Effector memory CD8-positive, alpha-beta T cell (primary cell): ENCODE results near the gene RAB40B.

ENCODE experiments used
- ATAC-seq: fragments of 150-1000 bp; cut with Tn5 transposase; replicated peaks from 2 replicates; pipeline ENCODE4 v1.10.0; 2021; ENCODE audit warnings: mild to moderate bottlenecking, moderate library complexity
- DNase-seq, 3 experiments: peaks; one replicate each; pipeline ENCODE4 v3.0.0; 2021
- H3K27ac Mint-ChIP-seq, 2 donors: one replicate each; pipeline ENCODE4 v1.8.0; 2022; ENCODE audit warnings: mild to moderate bottlenecking in 2 of 2, mixed read lengths in 2 of 2, moderate library complexity in 2 of 2
- H3K27me3 Mint-ChIP-seq, 2 donors: one replicate each; pipeline ENCODE4 v1.8.0; 2022; ENCODE audit warnings: mixed read lengths in 2 of 2
- H3K36me3 Mint-ChIP-seq: one replicate; pipeline ENCODE4 v1.8.0; 2022; ENCODE audit warnings: mild to moderate bottlenecking, moderate library complexity, mixed read lengths; ENCODE audit not compliant: insufficient read depth
- H3K4me1 Mint-ChIP-seq, 2 donors: one replicate each; pipeline ENCODE4 v1.8.0; 2022; ENCODE audit warnings: low read depth in 2 of 2, mixed read lengths in 2 of 2
- H3K4me3 Mint-ChIP-seq, 2 donors: one replicate each; pipeline ENCODE4 v1.8.0; 2022; ENCODE audit warnings: mild to moderate bottlenecking in 2 of 2, mixed read lengths in 2 of 2, moderate library complexity in 2 of 2
- H3K9me3 Mint-ChIP-seq, 2 donors: one replicate each; pipeline ENCODE4 v1.8.0; 2022; ENCODE audit warnings: mixed read lengths in 2 of 2

Gene RAB40B

DNA sequence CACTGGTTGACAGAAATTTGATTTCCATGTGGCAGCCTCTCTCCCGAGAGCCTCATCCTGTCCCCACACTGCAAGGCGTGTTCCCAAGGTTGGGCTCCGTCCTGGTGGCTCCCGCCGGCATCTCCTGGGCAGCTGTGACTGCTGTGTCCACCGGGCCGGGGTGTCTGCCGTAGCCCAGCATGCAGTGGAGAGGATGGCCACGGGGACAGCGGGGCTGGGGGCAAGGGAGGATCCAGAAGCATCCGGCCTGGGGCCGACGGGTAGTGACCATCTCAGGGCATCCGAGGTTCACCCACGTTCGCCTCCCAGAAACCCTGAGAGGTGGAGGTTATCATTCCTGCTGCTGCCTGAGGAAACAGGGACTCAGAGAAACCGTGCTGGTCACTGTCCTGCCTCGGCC lies 7.3 kb upstream of the RAB40B start:
- no peak overlapping the region for H3K27ac Mint-ChIP-seq
- H3K4me3 Mint-ChIP-seq: no peak overlapping the region
- peaks cover 0 to 7% of the 10 kb centered on the region in 2 donors for H3K27me3 Mint-ChIP-seq
- no peak for DNase-seq
- no peak for ATAC-seq
- H3K4me1 Mint-ChIP-seq: no peaks in the 10 kb centered on the region
- H3K36me3 Mint-ChIP-seq: no peaks in the 10 kb centered on the region
- H3K9me3 Mint-ChIP-seq: no peaks in the 10 kb centered on the region

DNA sequence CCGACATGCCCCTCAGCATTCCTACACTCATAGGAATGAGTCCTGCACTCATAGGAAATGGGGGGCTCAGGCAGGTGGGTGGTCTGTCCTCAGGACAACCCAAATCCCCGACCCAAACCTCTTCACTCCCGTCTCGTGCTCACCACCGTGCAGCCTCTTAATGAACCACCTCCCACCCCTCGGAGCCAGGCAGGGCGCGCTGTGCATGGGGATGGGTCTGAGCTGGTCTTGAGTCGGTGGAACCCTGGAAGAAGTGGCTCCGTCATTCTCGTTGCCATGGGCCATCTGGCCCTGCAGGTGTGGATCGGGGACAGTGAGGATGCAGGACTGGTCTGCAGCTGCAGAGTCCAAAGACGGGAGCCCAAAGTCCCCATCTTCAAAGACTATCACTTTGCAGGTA lies 6.4 kb upstream of the RAB40B start:
- ATAC-seq (no peak), DNase-seq (no peak)
- Mint-ChIP-seq H3K9me3 (no peaks in the 10 kb centered on the region), H3K27me3 (peaks cover 0 to 7% of the 10 kb centered on the region in 2 donors), H3K27ac (no peak overlapping the region), H3K4me3 (no peak overlapping the region), H3K4me1 (no peaks in the 10 kb centered on the region), H3K36me3 (no peaks in the 10 kb centered on the region)

DNA sequence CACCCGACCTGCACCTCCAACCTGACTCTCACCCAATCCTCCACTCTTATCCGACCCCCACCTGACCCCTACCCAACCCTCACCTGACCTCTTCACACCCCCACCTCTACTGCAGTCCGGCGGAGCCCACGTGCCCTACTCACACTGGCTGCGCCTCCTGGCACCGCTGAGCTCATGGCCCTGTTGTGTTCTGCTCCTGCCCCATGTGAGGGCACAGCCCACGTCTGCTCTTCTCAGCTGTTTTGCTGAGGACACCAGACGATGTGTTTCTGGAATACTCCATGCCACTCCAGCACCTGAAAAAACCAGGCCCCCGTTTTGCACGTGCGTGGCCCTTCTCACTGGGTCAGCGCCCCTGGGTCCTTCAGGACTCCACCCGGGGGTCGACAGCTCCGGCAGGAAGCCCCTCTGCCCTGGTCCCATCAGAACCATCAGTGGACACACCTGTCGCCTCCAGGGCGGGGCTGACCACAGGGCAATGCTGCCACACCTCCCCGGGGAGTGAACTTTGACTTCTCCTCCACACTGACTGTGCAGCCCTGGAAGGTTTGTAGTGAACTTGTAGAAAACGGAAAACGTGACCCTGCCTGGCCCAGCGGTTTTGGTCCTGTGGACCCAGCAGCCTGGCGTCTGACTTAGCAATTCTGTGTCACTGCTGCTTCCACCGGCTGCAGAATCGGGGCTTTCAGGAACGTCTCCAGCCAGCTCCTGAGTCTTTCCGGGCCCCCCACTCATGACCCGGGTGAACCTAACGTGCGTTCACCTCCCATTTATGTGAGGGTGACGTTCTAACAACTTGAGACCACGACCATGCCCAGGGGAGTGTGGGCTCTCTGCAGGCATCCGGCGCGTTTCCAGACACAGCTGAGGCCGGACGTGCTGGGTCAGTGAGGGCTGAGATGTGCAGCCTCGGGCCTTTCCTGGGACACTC lies 5.7 kb upstream of the RAB40B start:
- Mint-ChIP-seq H3K36me3 (no peaks in the 10 kb centered on the region), H3K27ac (no peak overlapping the region), H3K27me3 (peaks cover 0 to 7% of the 10 kb centered on the region in 2 donors), H3K4me3 (no peak overlapping the region), H3K9me3 (no peaks in the 10 kb centered on the region), H3K4me1 (peaks cover 3 to 5% of the 10 kb centered on the region in 2 donors)
- ATAC-seq: no peak
- no peak for DNase-seq

DNA sequence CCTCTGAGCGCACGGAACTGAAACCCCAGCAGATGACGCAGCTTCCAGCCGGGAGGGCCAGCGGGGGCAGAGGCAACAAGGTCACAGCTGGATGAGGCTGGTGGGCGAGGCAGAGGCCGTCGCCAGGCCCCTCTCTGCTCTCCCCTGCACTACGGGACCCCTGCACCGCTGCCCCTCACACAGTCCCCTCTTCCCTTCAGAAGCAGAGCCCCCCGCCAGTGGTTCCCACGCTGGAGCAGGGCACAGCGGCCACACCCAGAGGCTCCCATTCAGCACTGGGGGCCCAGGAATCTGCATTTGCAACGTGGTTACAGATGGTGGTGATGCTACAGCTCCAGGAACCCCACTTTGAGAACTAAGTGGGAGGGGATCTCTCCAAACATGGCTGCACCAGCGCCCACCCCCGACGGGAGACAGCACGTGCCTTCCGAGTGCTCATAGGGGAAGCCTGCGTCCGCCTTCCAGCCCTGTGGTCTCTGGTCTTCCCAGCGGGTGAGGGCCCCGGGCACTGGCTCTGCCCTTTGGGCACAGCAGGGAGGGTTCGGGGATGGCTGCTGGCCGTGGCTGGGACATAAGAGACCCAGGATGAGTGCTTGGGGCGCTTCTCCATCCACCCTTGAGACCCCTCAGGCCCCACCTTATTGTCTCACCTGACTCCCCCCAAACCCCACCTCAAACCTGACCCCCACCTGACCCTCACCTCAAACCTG lies 4.7 kb upstream of the RAB40B start:
- peaks cover 6 to 7% of the 10 kb centered on the region in 2 donors for H3K4me1 Mint-ChIP-seq
- DNase-seq: no peak
- ATAC-seq: no peak
- no peaks in the 10 kb centered on the region for H3K36me3 Mint-ChIP-seq
- H3K27me3 Mint-ChIP-seq: peaks cover 0 to 7% of the 10 kb centered on the region in 2 donors
- H3K4me3 Mint-ChIP-seq: no peak overlapping the region
- no peak overlapping the region for H3K27ac Mint-ChIP-seq
- no peaks in the 10 kb centered on the region for H3K9me3 Mint-ChIP-seq

DNA sequence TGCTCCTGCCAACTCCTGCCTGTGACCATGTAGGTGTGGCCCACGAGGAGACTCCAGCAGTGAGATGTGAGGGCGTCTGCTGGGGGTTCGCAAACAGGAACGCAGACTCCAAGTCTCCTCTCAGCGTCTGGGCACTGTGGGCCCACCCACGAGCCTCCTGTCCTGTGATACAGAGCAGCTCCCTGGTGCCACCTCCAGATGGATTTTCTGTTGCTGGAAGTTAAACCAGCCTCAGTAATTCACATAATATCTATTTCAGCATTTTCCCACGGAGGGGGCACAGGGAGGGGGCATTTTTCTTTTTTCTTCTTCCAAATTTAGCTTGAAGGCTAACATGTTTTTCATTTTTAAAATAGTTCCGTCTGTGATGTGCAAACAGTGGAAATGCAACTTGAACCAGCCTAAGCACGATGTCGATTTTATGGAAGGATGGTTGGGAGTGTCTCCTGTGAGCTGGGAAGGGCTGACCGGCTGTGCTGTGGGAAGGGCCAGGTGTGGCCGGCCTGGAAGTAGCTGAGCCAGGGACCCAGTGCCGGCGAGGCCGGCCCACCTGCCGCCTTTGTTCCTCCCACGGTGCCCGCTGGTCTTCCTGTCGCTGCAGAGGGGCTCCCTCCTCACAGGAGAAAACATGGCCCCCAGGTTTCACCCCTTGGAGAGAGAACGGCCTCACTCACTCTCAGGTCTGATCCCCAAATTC lies 3.9 kb upstream of the RAB40B start:
- ATAC-seq: no peak
- no peak for DNase-seq
- Mint-ChIP-seq H3K9me3 (no peaks in the 10 kb centered on the region), H3K27me3 (peaks cover 0 to 7% of the 10 kb centered on the region in 2 donors), H3K4me3 (no peak overlapping the region), H3K27ac (no peak overlapping the region), H3K4me1 (peaks cover 6 to 8% of the 10 kb centered on the region in 2 donors), H3K36me3 (peaks cover 1% of the 10 kb centered on the region)

DNA sequence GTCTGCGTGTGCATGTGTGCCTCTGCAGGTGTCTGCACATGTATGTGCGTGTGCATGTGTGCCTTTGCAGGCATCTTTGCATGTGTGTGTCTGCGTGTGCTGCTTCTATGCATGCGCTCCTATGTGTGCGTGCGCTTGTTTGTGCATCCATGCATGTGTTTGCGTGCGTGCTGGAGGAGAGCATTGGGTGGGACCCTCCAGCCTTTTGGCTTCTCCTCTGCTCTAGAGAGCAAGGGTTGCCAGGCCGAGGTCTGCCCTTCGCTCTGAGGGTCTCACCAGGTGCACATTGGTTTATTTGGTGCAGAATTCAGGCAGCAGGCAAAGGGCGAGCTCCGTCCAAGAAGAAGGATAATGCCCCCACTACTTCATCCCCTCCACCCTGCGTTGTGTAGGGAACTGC lies 1.1 kb upstream of the RAB40B start:
- peaks cover 5% of the 10 kb centered on the region for H3K36me3 Mint-ChIP-seq
- H3K4me3 Mint-ChIP-seq: peak overlapping the region; percentile 82 to 83
- no peak for DNase-seq
- H3K27ac Mint-ChIP-seq: peak overlapping the region in 1 of 2 donors; percentile 23
- peaks cover 8 to 10% of the 10 kb centered on the region in 2 donors for H3K4me1 Mint-ChIP-seq
- H3K9me3 Mint-ChIP-seq: peaks cover 0 to under 1% of the 10 kb centered on the region in 2 donors
- ATAC-seq: no peak
- H3K27me3 Mint-ChIP-seq: peaks cover 0 to 7% of the 10 kb centered on the region in 2 donors

DNA sequence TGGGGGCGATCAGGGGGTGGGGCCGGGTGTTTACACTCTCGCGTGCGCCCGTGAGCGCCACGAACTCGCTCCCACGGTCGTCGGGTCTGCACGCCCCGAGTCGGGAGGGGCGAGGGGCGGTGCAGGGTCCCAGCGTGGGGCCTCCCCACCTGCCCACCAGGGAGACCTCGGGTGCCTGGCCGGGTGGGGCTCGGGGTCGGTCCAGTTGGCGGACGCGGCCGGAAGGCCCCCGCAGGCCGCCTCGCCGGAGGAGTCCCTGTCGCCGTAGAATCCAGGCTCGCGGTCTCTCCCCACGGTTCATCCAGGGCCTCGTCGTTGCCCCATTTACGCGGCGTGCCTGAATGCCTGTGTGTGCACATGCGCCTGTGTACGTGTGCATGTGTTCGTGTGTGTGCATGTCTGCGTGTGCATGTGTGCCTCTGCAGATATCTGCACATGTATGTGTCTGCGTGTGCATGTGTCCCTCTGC lies 510 bp upstream of the RAB40B start:
- peaks cover 5% of the 10 kb centered on the region for H3K36me3 Mint-ChIP-seq
- H3K27ac Mint-ChIP-seq: peak overlapping the region in 1 of 2 donors; percentile 23
- peaks cover 8 to 10% of the 10 kb centered on the region in 2 donors for H3K4me1 Mint-ChIP-seq
- DNase-seq (no peak), ATAC-seq (no peak)
- H3K27me3 Mint-ChIP-seq: peaks cover 0 to 3% of the 10 kb centered on the region in 2 donors
- peaks cover 0 to 2% of the 10 kb centered on the region in 2 donors for H3K9me3 Mint-ChIP-seq
- H3K4me3 Mint-ChIP-seq: peak overlapping the region; percentile 82 to 83

DNA sequence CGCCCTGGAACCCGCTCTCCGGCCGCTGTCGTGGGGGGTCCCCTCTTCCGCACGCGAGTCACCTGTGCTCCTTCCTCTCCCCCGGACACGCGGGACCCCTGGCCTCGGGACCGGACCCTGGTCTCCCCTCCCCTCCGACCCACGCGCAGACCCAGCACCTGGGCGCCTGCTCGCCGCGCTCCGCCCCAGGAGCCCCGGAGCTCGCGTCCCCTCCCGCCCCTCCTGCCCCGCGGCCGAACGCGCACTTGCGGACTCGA lies 762 bp downstream of the RAB40B start:
- DNase-seq (no peak), ATAC-seq (no peak)
- Mint-ChIP-seq H3K36me3 (peaks cover 10% of the 10 kb centered on the region), H3K4me1 (peaks cover 8 to 10% of the 10 kb centered on the region in 2 donors), H3K4me3 (peak overlapping the region; percentile 82 to 83), H3K9me3 (peaks cover 0 to 2% of the 10 kb centered on the region in 2 donors), H3K27me3 (no peaks in the 10 kb centered on the region), H3K27ac (no peak overlapping the region)

DNA sequence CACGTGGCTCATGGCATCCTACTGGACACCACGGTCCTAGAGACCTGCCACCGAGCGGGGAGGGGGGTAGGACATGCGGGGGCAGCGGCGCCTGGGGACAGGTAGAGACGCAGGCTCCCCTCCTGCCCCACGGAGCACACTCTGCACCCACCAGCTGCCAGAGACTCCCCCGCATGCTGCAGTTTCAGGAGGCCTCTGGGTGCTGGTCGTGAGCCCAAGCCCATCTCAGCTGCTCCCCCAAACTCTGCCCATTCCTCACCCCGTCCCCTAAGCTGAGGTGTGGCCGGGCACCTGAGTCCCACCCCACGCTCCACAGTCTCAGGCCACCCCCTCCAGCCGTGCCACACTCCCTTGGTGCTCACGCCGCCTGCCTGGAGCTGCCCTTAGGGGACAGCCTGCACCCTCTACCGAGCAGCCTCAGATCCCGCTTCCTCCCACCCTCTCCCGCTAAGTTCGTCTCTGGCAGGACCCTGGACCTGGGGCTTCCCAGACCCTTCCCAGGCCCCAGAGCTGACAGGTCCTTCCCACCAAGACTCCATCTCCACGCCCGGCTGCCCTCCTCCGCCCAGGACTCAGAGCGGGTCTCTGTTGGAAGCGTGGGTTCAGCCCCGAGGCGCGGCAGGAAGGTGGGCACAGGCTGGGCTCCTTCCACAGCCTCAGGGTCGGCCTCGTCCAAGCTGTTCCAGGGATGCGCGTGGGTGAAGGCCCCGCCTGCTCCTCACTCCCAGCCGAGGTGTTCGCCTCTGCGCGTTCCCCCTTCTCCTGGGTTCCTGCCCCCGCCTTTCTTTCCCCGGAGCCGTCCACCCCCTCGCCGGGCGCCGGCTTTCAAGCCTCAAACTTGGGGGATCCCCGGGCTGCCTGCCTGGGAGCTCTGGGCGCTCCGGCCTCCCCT lies 1.3 kb downstream of the RAB40B start:
- Mint-ChIP-seq H3K27ac (no peak overlapping the region), H3K27me3 (no peaks in the 10 kb centered on the region), H3K36me3 (peaks cover 10% of the 10 kb centered on the region), H3K4me3 (peak overlapping the region; percentile 82 to 83), H3K4me1 (peaks cover 8 to 10% of the 10 kb centered on the region in 2 donors), H3K9me3 (peaks cover 0 to 2% of the 10 kb centered on the region in 2 donors)
- peak in 1 of 3 experiments; percentile 12 for DNase-seq
- no peak for ATAC-seq

DNA sequence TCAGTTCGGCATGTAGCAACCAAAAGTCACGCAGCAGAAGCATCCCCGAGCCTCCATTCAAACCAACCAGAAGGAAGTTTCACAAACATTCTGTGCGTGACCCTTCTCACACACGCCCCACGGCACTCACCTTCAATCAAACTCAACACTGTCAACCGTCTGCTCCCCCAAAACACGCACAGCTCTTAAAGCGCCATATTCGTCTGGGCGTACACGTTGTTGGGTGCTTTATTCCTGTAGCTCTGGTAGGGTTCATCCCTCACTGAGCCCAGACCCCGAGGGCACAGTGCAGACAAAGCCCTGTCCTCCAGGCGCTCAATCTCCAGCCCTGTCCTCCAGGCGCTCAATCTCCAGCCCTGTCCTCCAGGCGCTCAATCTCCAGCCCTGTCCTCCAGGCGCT lies 2.2 kb downstream of the RAB40B start:
- H3K36me3 Mint-ChIP-seq: peaks cover 10% of the 10 kb centered on the region
- peaks cover 8 to 10% of the 10 kb centered on the region in 2 donors for H3K4me1 Mint-ChIP-seq
- peaks cover 0 to 2% of the 10 kb centered on the region in 2 donors for H3K9me3 Mint-ChIP-seq
- no peak overlapping the region for H3K27ac Mint-ChIP-seq
- H3K4me3 Mint-ChIP-seq: no peak overlapping the region
- no peak for DNase-seq
- H3K27me3 Mint-ChIP-seq: no peaks in the 10 kb centered on the region
- ATAC-seq: no peak

DNA sequence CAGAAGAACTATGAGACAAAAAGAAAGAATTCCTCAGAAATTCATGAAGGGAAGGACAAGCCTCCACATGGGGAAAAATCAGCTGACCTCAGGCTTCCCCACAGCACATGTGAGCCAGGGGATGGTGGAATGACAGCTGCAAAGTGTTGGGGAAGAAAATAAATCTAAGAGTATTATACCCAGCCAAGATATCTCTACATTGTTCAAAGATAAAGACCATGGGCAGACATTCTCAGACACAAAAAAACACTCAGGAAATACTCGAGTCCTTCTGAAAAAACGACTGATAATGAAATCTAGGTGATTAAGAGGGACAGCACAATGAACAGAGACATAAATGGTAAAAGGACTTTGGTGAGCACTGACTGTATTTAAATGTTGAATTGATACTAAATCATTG lies 3.9 kb downstream of the RAB40B start:
- ATAC-seq (no peak), DNase-seq (no peak)
- H3K9me3 Mint-ChIP-seq: peaks cover 0 to 2% of the 10 kb centered on the region in 2 donors
- H3K4me1 Mint-ChIP-seq: peaks cover 8 to 13% of the 10 kb centered on the region in 2 donors
- no peaks in the 10 kb centered on the region for H3K27me3 Mint-ChIP-seq
- no peak overlapping the region for H3K27ac Mint-ChIP-seq
- H3K4me3 Mint-ChIP-seq: no peak overlapping the region
- peaks cover 10% of the 10 kb centered on the region for H3K36me3 Mint-ChIP-seq

DNA sequence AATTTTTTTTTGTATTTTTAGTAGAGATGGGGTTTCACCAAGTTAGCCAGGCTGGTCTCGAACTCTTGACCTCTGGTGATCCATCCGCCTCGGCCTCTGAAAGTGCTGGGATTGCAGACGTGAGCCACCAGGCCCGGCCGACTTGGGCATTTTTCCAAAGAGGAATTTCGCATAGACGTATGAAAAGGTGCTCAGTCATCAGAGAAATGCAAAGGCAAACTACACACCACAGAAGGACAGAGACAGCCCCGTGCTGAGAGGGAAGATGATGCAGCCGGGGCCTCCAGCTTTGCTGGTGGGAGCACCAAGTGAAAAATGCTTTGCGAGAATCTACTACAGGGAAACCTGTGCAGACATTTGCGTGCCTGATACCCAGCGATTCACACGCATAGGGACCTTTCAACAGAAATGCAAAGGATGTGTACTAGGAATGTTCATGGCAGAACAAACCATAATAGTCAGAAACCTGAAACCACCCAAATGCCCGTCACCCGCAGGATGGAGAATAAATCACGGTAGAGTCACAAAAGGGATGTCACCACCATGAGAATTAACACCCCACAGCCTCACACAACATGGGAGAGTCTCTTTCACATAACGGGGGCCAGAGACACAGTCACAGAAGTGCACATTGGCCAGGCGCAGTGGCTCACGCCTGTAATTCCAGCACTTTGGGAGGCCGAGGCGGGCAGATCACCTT lies 5.2 kb downstream of the RAB40B start:
- Mint-ChIP-seq H3K27ac (no peak overlapping the region), H3K4me3 (no peak overlapping the region)

More for the DNA sequence above, 5.2 kb downstream of the RAB40B start:
- peaks cover 10% of the 10 kb centered on the region for H3K36me3 Mint-ChIP-seq
- H3K27me3 Mint-ChIP-seq: no peaks in the 10 kb centered on the region
- no peak for DNase-seq
- H3K9me3 Mint-ChIP-seq: peaks cover 0 to 2% of the 10 kb centered on the region in 2 donors
- no peak for ATAC-seq
- peaks cover 3 to 7% of the 10 kb centered on the region in 2 donors for H3K4me1 Mint-ChIP-seq
